ENCODE measurements around the gene GDF3. TPM values are rescaled to one million over a fixed set of nuclear protein-coding genes. Genes with fewer than 3 reads are reported as not detected.

The GDF3 gene
- total RNA-seq, 4 donors from 2014 or later = not detected

- Histone ChIP-seq H3K4me1 (peaks cover 0 to 5% (median 0%) of the 10 kb centered on the region in 4 donors), H3K36me3 (no peaks in the 10 kb centered on the region), H3K27me3 (no peaks in the 10 kb centered on the region), H3K27ac (no peak overlapping the region), H3K4me3 (no peak overlapping the region), H3K9me3 (no peaks in the 10 kb centered on the region)
- DNase-seq = no peak
- WGBS, 2 donors (ENCODE audit: low coverage in 1 of 2) = 33 to 82% methylated on average over 1 to 5 of the region's 5 CpGs
- in situ Hi-C loops (cut with MboI; ENCODE audit: low pct_ligation_motif_present in 1 of 4, low pct_unique_long_range_greater_than_20kb in 1 of 4, low sequenced_read_pairs in 3 of 4) (loop anchor here in 1 of 4 donors (25.0 kb wide), 1 partner anchor 146 kb away; no protein-coding TSS in a partner anchor), intact Hi-C loops (cut with DNase I; ENCODE audit: low total_unique reads) (no loop called here)
- TF ChIP-seq EP300 (IDR thresholded peaks at IDR 0.05; ENCODE audit: low read depth) (no peak), POLR2A (IDR thresholded peaks at IDR 0.05) (no peak), POLR2AphosphoS5 (IDR thresholded peaks at IDR 0.05) (no peak)
- TF ChIP-seq, protein P1, sequence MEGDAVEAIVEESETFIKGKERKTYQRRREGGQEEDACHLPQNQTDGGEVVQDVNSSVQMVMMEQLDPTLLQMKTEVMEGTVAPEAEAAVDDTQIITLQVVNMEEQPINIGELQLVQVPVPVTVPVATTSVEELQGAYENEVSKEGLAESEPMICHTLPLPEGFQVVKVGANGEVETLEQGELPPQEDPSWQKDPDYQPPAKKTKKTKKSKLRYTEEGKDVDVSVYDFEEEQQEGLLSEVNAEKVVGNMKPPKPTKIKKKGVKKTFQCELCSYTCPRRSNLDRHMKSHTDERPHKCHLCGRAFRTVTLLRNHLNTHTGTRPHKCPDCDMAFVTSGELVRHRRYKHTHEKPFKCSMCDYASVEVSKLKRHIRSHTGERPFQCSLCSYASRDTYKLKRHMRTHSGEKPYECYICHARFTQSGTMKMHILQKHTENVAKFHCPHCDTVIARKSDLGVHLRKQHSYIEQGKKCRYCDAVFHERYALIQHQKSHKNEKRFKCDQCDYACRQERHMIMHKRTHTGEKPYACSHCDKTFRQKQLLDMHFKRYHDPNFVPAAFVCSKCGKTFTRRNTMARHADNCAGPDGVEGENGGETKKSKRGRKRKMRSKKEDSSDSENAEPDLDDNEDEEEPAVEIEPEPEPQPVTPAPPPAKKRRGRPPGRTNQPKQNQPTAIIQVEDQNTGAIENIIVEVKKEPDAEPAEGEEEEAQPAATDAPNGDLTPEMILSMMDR (IDR thresholded peaks at IDR 0.05) = no peak
These were observed 29.0 kb downstream of the GDF3 start for GRCh38 chr12:7666595-7666994.

DNA sequence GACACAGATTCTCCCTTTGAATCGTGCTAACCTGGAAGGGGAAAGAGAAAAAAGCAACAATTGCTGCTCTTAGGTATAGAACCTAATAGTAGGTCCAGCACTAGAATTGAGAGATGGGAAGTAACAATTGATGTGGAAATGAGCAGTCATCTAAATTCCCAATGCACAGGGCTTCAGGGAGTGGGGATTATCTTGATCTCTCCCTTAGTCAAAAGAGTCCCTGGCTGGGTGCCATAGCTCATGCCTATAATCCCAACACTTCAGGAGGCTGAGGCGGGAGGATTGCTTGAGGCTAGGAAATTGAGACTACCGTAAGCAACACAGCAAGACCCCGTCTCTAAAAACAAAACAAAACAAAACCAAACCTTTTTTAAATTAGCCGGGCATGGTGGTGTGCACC, 33.8 kb downstream of the GDF3 start:
- H3K36me3 ChIP-seq = no peaks in the 10 kb centered on the region
- DNase-seq = no peak
- no peak overlapping the region for H3K27ac ChIP-seq
- TF ChIP-seq POLR2A (IDR thresholded peaks at IDR 0.05) (no peak), EP300 (IDR thresholded peaks at IDR 0.05; ENCODE audit: low read depth) (no peak), POLR2AphosphoS5 (IDR thresholded peaks at IDR 0.05) (no peak)
- TF ChIP-seq, protein P1 (IDR thresholded peaks at IDR 0.05) = no peak
- intact Hi-C loops (cut with DNase I; ENCODE audit: low total_unique reads) = no loop called here
- H3K4me1 ChIP-seq = peaks cover 0 to 5% (median 0%) of the 10 kb centered on the region in 4 donors
- H3K4me3 ChIP-seq = no peak overlapping the region
- 71 to 79% methylated on average over 5 of the region's 5 CpGs for WGBS, 2 donors (ENCODE audit: low coverage in 1 of 2)
- in situ Hi-C loops (cut with MboI; ENCODE audit: low pct_ligation_motif_present in 1 of 4, low pct_unique_long_range_greater_than_20kb in 1 of 4, low sequenced_read_pairs in 3 of 4) = loop anchor here in 1 of 4 donors (25.0 kb wide), 1 partner anchor 151 kb away; no protein-coding TSS in a partner anchor
- peaks cover 3% of the 10 kb centered on the region for H3K27me3 ChIP-seq
- no peaks in the 10 kb centered on the region for H3K9me3 ChIP-seq

DNA sequence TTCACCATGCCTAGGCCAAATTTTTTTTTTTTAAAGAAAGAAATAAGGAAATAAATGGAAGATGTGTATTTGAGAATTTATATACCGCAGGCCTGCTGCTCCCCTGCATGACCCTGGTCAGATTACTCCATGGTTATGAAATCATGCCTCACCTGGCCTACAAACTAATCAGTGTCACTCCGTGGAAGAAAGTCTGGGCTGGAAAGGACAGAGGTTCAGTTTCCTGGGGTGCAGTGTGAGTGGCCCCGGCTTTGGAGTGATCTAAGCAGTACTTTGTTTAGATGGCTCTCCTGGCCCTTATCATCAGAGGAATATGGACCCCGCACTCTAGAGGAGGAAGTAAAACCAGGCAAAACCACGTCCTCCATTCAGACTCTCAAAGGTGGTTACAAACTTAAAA, 39.5 kb downstream of the GDF3 start:
- DNase-seq = no peak
- H3K4me3 ChIP-seq = no peak overlapping the region
- 72 to 88% methylated on average over 1 to 5 of the region's 5 CpGs for WGBS, 2 donors (ENCODE audit: low coverage in 1 of 2)
- peaks cover 3% of the 10 kb centered on the region for H3K27me3 ChIP-seq
- TF ChIP-seq POLR2A (IDR thresholded peaks at IDR 0.05) (no peak), POLR2AphosphoS5 (IDR thresholded peaks at IDR 0.05) (no peak), EP300 (IDR thresholded peaks at IDR 0.05; ENCODE audit: low read depth) (no peak)
- TF ChIP-seq, protein P1 (IDR thresholded peaks at IDR 0.05) = no peak
- intact Hi-C loops (cut with DNase I; ENCODE audit: low total_unique reads) = no loop called here
- H3K4me1 ChIP-seq = no peaks in the 10 kb centered on the region
- H3K36me3 ChIP-seq = no peaks in the 10 kb centered on the region
- in situ Hi-C loops (cut with MboI; ENCODE audit: low pct_ligation_motif_present in 1 of 4, low pct_unique_long_range_greater_than_20kb in 1 of 4, low sequenced_read_pairs in 3 of 4) = loop anchor here in 1 of 4 donors (25.0 kb wide), 1 partner anchor 156 kb away; no protein-coding TSS in a partner anchor
- no peak overlapping the region for H3K27ac ChIP-seq
- H3K9me3 ChIP-seq = no peaks in the 10 kb centered on the region

- Histone ChIP-seq H3K9me3 (no peaks in the 10 kb centered on the region), H3K36me3 (no peaks in the 10 kb centered on the region), H3K4me1 (peaks cover 0 to 2% (median 0%) of the 10 kb centered on the region in 4 donors), H3K27ac (no peak overlapping the region), H3K27me3 (no peaks in the 10 kb centered on the region), H3K4me3 (no peak overlapping the region)
- no peak for DNase-seq
- in situ Hi-C loops (cut with MboI; ENCODE audit: low pct_ligation_motif_present in 1 of 4, low pct_unique_long_range_greater_than_20kb in 1 of 4, low sequenced_read_pairs in 3 of 4) = loop anchor here in 1 of 4 donors (25.0 kb wide), 1 partner anchor 162 kb away; no protein-coding TSS in a partner anchor
- WGBS, 2 donors (ENCODE audit: low coverage in 1 of 2) = 83 to 88% methylated on average over 5 of the region's 5 CpGs
- TF ChIP-seq EP300 (IDR thresholded peaks at IDR 0.05; ENCODE audit: low read depth) = no peak
- TF ChIP-seq POLR2AphosphoS5 (IDR thresholded peaks at IDR 0.05) = no peak
- no peak for TF ChIP-seq POLR2A (IDR thresholded peaks at IDR 0.05)
- TF ChIP-seq, protein P1 (IDR thresholded peaks at IDR 0.05) = no peak
- intact Hi-C loops (cut with DNase I; ENCODE audit: low total_unique reads) = no loop called here
These were observed 45.5 kb downstream of the GDF3 start for GRCh38 chr12:7650091-7650490.

Data from transverse colon (tissue), 4 donors.